HCT116 (cell line): ENCODE measurements around the gene XRN1. TPM values are rescaled to one million over a fixed set of nuclear protein-coding genes. Genes with fewer than 3 reads are reported as not detected.
A peak's percentile ranks its signal among the peaks of the same experiment; 100 is the strongest.

Experiments used
- ATAC-seq: fragments of 200-7000 bp; cut with Tn5 transposase; 2 replicates; pipeline ENCODE4 v1.9.1; 2020; ENCODE audit warnings: mild to moderate bottlenecking, moderate library complexity
- BruUV-seq: library from RNA; stranded (reverse); fragments of 400-500 nt; replicated peaks from 2 replicates; lab custom pipeline; 2021; lab: Mats Ljungman, UMichigan
- CTCF ChIA-PET: fragments of 300-600 bp; sonication (Branson Sonifier 250); formaldehyde crosslinking; loops from one replicate; lab custom pipeline; 2021; ENCODE audit warnings: antibody characterized with exemption; lab: Charles Lee
- POLR2A ChIA-PET: fragments of 300-600, 350-600 bp; sonication (Branson Sonifier 250); formaldehyde crosslinking; loops from one replicate; lab custom pipeline; 2021; ENCODE audit warnings: antibody characterized with exemption; lab: Charles Lee
- RAD21 ChIA-PET, 2 experiments: fragments of 300-600 bp; sonication (Branson Sonifier 250); formaldehyde crosslinking; loops; one replicate each; lab custom pipeline; 2023; ENCODE audit warnings: low total read pairs in 2 of 2; ENCODE audit not compliant: uncharacterized antibody in 2 of 2, unreplicated experiment in 2 of 2, low non-redundant PET in 1 of 2; lab: Charles Lee
- DNase-seq: peaks from one replicate; pipeline ENCODE4 v3.0.0-alpha.2; 2010; ENCODE audit warnings: low read depth, low spot score
- H2AFZ ChIP-seq: fragments of 200-600 bp; shearing (Covaris generic), sonication (generic); 2 replicates; pipeline ENCODE4 v1.6.1; 2017; ENCODE audit warnings: low read depth, mixed run types, mixed read lengths, antibody characterized with exemption, low read length; ENCODE audit not compliant: poor library complexity, severe bottlenecking
- H3K27ac ChIP-seq: 2 replicates; pipeline ENCODE4 v1.5.1; 2012; ENCODE audit warnings: low read depth, low read length
- H3K27me3 ChIP-seq: fragments of 200-600 bp; sonication (generic); 2 replicates; pipeline ENCODE4 v1.6.1; 2016; ENCODE audit warnings: mixed run types, low read length, mixed read lengths; ENCODE audit not compliant: insufficient read depth
- H3K36me3 ChIP-seq, 2 experiments: fragments of 200-500 bp in 1 of 2; fragments of 200-600 bp in 1 of 2; sonication (Bioruptor generic) in 1 of 2; sonication (generic) in 1 of 2; 2 replicates each; pipeline versions ENCODE4 v1.5.1 to v1.6.1; 2014 to 2016; ENCODE audit warnings: low read length in 2 of 2, inconsistent platforms in 1 of 2, mixed read lengths in 1 of 2, mixed run types in 1 of 2; ENCODE audit not compliant: insufficient read depth in 2 of 2, control insufficient read depth in 1 of 2
- H3K4me1 ChIP-seq, 2 experiments: fragments of 200-600 bp in 1 of 2; sonication (generic) in 1 of 2; 2 replicates each; pipeline versions ENCODE4 v1.5.1 to v1.6.1; 2012 to 2017; ENCODE audit warnings: low read length in 2 of 2, inconsistent platforms in 1 of 2, mild to moderate bottlenecking in 1 of 2, mixed read lengths in 1 of 2, mixed run types in 1 of 2, moderate library complexity in 1 of 2; ENCODE audit not compliant: insufficient read depth in 2 of 2, control insufficient read depth in 1 of 2
- H3K4me2 ChIP-seq: fragments of 200-600 bp; sonication (generic); 2 replicates; pipeline ENCODE4 v1.6.1; 2017; ENCODE audit warnings: mixed run types, low read length, mixed read lengths
- H3K4me3 ChIP-seq, 2 experiments: fragments of 200-600 bp in 1 of 2; sonication (generic) in 1 of 2; replicated peaks in 1 of 2; 2 replicates each; pipeline ENCODE4 v1.5.1; 2011 to 2016; ENCODE audit warnings: low read length in 2 of 2, control low read depth in 1 of 2, low read depth in 1 of 2, mild to moderate bottlenecking in 1 of 2, mixed read lengths in 1 of 2, mixed run types in 1 of 2
- H3K79me2 ChIP-seq: fragments of 200-600 bp; sonication (generic); 2 replicates; pipeline ENCODE4 v1.6.1; 2017; ENCODE audit warnings: mild to moderate bottlenecking, mixed run types, low read length, moderate library complexity, mixed read lengths; ENCODE audit not compliant: insufficient read depth
- H3K9ac ChIP-seq: fragments of 200-600 bp; sonication (generic); 2 replicates; pipeline ENCODE4 v1.6.1; 2016; ENCODE audit warnings: low read length, mixed read lengths
- H3K9me2 ChIP-seq: fragments of 200-600 bp; sonication (generic), shearing (Covaris generic); 2 replicates; pipeline ENCODE4 v1.6.1; 2017; ENCODE audit warnings: mixed run types, mild to moderate bottlenecking, moderate library complexity; ENCODE audit not compliant: insufficient read depth
- H3K9me3 ChIP-seq, 2 experiments: fragments of 200-500 bp in 1 of 2; fragments of 200-600 bp in 1 of 2; sonication (Bioruptor generic) in 1 of 2; sonication (generic) in 1 of 2; 2 replicates each; pipeline ENCODE4 v1.6.1; 2014 to 2017; ENCODE audit warnings: low read length in 2 of 2, mixed read lengths in 2 of 2, inconsistent platforms in 1 of 2, low read depth in 1 of 2, mild to moderate bottlenecking in 1 of 2, mixed run types in 1 of 2, moderate library complexity in 1 of 2; ENCODE audit not compliant: control insufficient read depth in 1 of 2, insufficient read depth in 1 of 2
- H4K20me1 ChIP-seq: fragments of 200-600 bp; sonication (generic), shearing (Covaris generic); 2 replicates; pipeline ENCODE4 v1.6.1; 2017; ENCODE audit warnings: mixed run types, mild to moderate bottlenecking, moderate library complexity; ENCODE audit not compliant: insufficient read depth
- CBX3 ChIP-seq: IDR thresholded peaks from 2 replicates; pipeline ENCODE4 v1.6.1; 2012; ENCODE audit warnings: low read depth
- EZH2 ChIP-seq: fragments of 200-600 bp; sonication (generic); IDR thresholded peaks from 2 replicates; pipeline ENCODE4 v1.6.1; 2017; ENCODE audit warnings: antibody characterized with exemption, mixed run types
- JUND ChIP-seq: IDR thresholded peaks from 2 replicates; pipeline ENCODE4 v1.6.1; 2012
- RAD21 ChIP-seq: IDR thresholded peaks from 2 replicates; pipeline ENCODE4 v1.6.1; 2012; ENCODE audit warnings: low read depth, mild to moderate bottlenecking
- TCF7L2 ChIP-seq: IDR thresholded peaks from 2 replicates; pipeline ENCODE4 v1.7.0; 2011; ENCODE audit warnings: borderline replicate concordance, inconsistent platforms; ENCODE audit not compliant: insufficient read depth, insufficient read length; ENCODE audit errors: extremely low read depth
- YY1 ChIP-seq: IDR thresholded peaks from 2 replicates; pipeline ENCODE4 v1.6.1; 2011; ENCODE audit warnings: low read length, low read depth, moderate library complexity, mild to moderate bottlenecking; ENCODE audit not compliant: insufficient replicate concordance; ENCODE audit errors: extremely low read depth
- ZFX ChIP-seq: fragments of 450-650 bp; IDR thresholded peaks from 2 replicates; pipeline ENCODE4 v1.6.1; 2017
- intact Hi-C: fragments of 100-400 bp; cut with micrococcal nuclease; formaldehyde crosslinking; loops from 2 replicates; pipeline ENCODE4 v1.10.0; 2022
- total RNA-seq: library from RNA; stranded (reverse); gene quantifications from one replicate; pipeline ENCODE4 v1.2.1, GENCODE V29; 2021; ENCODE audit not compliant: unreplicated experiment
- TF ChIP-seq, protein P1 (sequence below), 3 experiments: fragments of 200-600 bp in 1 of 3; sonication (generic) in 1 of 3; IDR thresholded peaks in 2 of 3; conservative IDR thresholded peaks in 1 of 3; 2 replicates each; pipeline ENCODE4 v1.5.1; 2012 to 2017; ENCODE audit warnings: low read depth in 2 of 3, low read length in 2 of 3, antibody characterized with exemption in 1 of 3, borderline replicate concordance in 1 of 3, control low read depth in 1 of 3, mild to moderate bottlenecking in 1 of 3, mixed read lengths in 1 of 3, mixed run types in 1 of 3, moderate library complexity in 1 of 3; ENCODE audit not compliant: insufficient read depth in 1 of 3
- TF ChIP-seq, protein P2 (sequence below): IDR thresholded peaks from 2 replicates; pipeline ENCODE4 v1.6.1; 2012; ENCODE audit warnings: low read depth
- TF ChIP-seq, protein P3 (sequence below): IDR thresholded peaks from 2 replicates; pipeline ENCODE4 v1.6.1; 2012

The XRN1 gene
- total RNA-seq, 1 experiment from 2014 or later, result 21.3 TPM

DNA sequence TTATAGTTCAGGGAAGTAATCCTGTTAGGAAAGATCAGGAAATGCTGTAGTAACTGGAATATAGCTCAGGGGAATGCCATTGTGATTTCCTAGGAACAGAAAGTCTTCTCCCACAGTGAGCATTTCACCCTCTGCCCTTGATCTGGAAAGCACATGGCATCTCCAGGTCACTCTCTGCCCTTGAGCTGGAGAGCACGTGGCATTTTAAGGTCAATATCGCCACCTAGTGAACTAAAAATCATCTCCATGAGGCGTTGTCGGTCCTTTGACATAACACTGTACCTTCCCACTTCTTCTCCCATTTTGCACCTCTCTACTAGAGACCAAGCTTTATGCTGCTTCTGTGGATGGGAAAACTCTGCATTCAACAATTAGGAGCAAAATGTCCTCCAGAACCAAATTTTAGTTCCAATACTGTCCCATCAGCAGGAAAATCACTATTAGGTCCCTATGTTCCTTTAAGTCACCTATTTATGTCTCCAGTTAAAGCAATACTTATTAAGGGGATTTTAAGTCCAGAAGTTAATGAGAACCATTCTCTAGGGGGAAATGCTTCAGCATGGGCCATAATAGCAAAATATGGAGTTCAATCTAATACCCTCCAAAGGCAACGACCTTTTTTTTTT, 167.8 kb downstream of the XRN1 start:
- no peaks in the 10 kb centered on the region for H3K79me2 ChIP-seq
- H3K4me3 ChIP-seq, result no peak overlapping the region
- ATAC-seq (peak; percentile 97), DNase-seq (peak; percentile 71)
- no peak overlapping the region for H3K9ac ChIP-seq
- POLR2A ChIA-PET, result no interaction called here
- H3K27me3 ChIP-seq, result no peaks in the 10 kb centered on the region
- no peak overlapping the region for H3K27ac ChIP-seq
- intact Hi-C loops, result loop anchor here (1.0 to 10.0 kb wide), 5 partner anchors 154 to 815 kb away; partner anchors contain the start of gene RNF7
- H3K4me1 ChIP-seq, result no peaks in the 10 kb centered on the region
- no peaks in the 10 kb centered on the region for H3K9me3 ChIP-seq
- H3K4me2 ChIP-seq, result no peak overlapping the region
- peak overlapping the region; percentile 88 for H2AFZ ChIP-seq
- no peaks in the 10 kb centered on the region for H3K9me2 ChIP-seq
- CTCF ChIA-PET, result interaction anchor here (0.7 to 1.4 kb wide), 5 partner anchors 99 to 972 kb away, joined by 3 to 14 read pairs (median 5); no protein-coding TSS in a partner anchor
- H4K20me1 ChIP-seq, result no peaks in the 10 kb centered on the region
- BruUV-seq, result no TSS peak
- RAD21 ChIA-PET, result interaction anchor here (1.0 to 1.1 kb wide), 2 partner anchors 154 kb away, joined by 3 to 7 read pairs; no protein-coding TSS in a partner anchor
- no peaks in the 10 kb centered on the region for H3K36me3 ChIP-seq
- peak; percentile 79 for TF ChIP-seq CBX3
- TF ChIP-seq, protein P1, sequence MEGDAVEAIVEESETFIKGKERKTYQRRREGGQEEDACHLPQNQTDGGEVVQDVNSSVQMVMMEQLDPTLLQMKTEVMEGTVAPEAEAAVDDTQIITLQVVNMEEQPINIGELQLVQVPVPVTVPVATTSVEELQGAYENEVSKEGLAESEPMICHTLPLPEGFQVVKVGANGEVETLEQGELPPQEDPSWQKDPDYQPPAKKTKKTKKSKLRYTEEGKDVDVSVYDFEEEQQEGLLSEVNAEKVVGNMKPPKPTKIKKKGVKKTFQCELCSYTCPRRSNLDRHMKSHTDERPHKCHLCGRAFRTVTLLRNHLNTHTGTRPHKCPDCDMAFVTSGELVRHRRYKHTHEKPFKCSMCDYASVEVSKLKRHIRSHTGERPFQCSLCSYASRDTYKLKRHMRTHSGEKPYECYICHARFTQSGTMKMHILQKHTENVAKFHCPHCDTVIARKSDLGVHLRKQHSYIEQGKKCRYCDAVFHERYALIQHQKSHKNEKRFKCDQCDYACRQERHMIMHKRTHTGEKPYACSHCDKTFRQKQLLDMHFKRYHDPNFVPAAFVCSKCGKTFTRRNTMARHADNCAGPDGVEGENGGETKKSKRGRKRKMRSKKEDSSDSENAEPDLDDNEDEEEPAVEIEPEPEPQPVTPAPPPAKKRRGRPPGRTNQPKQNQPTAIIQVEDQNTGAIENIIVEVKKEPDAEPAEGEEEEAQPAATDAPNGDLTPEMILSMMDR (IDR thresholded peaks at IDR 0.05 in 2 of 3, conservative IDR thresholded peaks at IDR 0.05 in 1 of 3; ENCODE audit: borderline replicate concordance in 1 of 3, insufficient read depth in 1 of 3, low read depth in 2 of 3, low read length in 2 of 3), result peak; percentile 38 to 78 (median 72)
- no peak for TF ChIP-seq JUND
- TF ChIP-seq RAD21, result peak; percentile 92
- no peak for TF ChIP-seq YY1
- peak; percentile 34 for TF ChIP-seq TCF7L2
- TF ChIP-seq, protein P2, sequence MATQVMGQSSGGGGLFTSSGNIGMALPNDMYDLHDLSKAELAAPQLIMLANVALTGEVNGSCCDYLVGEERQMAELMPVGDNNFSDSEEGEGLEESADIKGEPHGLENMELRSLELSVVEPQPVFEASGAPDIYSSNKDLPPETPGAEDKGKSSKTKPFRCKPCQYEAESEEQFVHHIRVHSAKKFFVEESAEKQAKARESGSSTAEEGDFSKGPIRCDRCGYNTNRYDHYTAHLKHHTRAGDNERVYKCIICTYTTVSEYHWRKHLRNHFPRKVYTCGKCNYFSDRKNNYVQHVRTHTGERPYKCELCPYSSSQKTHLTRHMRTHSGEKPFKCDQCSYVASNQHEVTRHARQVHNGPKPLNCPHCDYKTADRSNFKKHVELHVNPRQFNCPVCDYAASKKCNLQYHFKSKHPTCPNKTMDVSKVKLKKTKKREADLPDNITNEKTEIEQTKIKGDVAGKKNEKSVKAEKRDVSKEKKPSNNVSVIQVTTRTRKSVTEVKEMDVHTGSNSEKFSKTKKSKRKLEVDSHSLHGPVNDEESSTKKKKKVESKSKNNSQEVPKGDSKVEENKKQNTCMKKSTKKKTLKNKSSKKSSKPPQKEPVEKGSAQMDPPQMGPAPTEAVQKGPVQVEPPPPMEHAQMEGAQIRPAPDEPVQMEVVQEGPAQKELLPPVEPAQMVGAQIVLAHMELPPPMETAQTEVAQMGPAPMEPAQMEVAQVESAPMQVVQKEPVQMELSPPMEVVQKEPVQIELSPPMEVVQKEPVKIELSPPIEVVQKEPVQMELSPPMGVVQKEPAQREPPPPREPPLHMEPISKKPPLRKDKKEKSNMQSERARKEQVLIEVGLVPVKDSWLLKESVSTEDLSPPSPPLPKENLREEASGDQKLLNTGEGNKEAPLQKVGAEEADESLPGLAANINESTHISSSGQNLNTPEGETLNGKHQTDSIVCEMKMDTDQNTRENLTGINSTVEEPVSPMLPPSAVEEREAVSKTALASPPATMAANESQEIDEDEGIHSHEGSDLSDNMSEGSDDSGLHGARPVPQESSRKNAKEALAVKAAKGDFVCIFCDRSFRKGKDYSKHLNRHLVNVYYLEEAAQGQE, result no peak
- no peak for TF ChIP-seq EZH2
- no peak for TF ChIP-seq ZFX
- TF ChIP-seq, protein P3, sequence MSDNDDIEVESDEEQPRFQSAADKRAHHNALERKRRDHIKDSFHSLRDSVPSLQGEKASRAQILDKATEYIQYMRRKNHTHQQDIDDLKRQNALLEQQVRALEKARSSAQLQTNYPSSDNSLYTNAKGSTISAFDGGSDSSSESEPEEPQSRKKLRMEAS, result peak; percentile 98
